PC-3 (cell line): ENCODE measurements around the gene STARD9. TPM values are rescaled to one million over a fixed set of nuclear protein-coding genes. Genes with fewer than 3 reads are reported as not detected.

Source experiments
- ATAC-seq: fragments of 200-7000 bp; cut with Tn5 transposase; 2 replicates; pipeline ENCODE4 v1.9.1; 2020; ENCODE audit warnings: mild to moderate bottlenecking, moderate library complexity
- BruUV-seq: library from RNA; stranded (reverse); fragments of 400-500 nt; replicated peaks from 2 replicates; lab custom pipeline; 2021; lab: Mats Ljungman, UMichigan
- CTCF ChIA-PET: fragments of 300-600 bp; sonication (Branson Sonifier 250); formaldehyde crosslinking; loops from one replicate; lab custom pipeline; 2022; ENCODE audit warnings: antibody characterized with exemption; lab: Charles Lee
- POLR2A ChIA-PET: fragments of 300-600 bp; sonication (Branson Sonifier 250); formaldehyde crosslinking; loops from one replicate; lab custom pipeline; 2022; ENCODE audit warnings: antibody characterized with exemption; ENCODE audit not compliant: unreplicated experiment; lab: Charles Lee
- DNase-seq: peaks from one replicate; pipeline ENCODE4 v3.0.0-alpha.2; 2015
- H2AFZ ChIP-seq: fragments of 300-600 bp; sonication (generic); 2 replicates; pipeline ENCODE4 v1.6.0; 2016; ENCODE audit warnings: antibody characterized with exemption, low read length
- H3F3A ChIP-seq: fragments of 300-600 bp; sonication (generic); one replicate; pipeline ENCODE4 v1.6.0; 2017; ENCODE audit warnings: antibody characterized with exemption, low read length, control low read depth, mild to moderate bottlenecking; ENCODE audit not compliant: unreplicated experiment
- H3K27ac ChIP-seq: fragments of 300-600 bp; sonication (generic); 2 replicates; pipeline ENCODE4 v1.5.1; 2016; ENCODE audit warnings: mild to moderate bottlenecking, low read length
- H3K27me3 ChIP-seq: fragments of 300-600 bp; sonication (generic); 2 replicates; pipeline ENCODE4 v1.6.1; 2016; ENCODE audit warnings: low read length, mixed read lengths
- H3K36me3 ChIP-seq: fragments of 300-600 bp; sonication (generic); 2 replicates; pipeline ENCODE4 v1.6.1; 2016; ENCODE audit warnings: low read depth, mixed run types, low read length, mixed read lengths
- H3K4me1 ChIP-seq: fragments of 300-600 bp; sonication (generic); 2 replicates; pipeline ENCODE4 v1.5.1; 2016; ENCODE audit warnings: low read length; ENCODE audit not compliant: insufficient read depth
- H3K4me2 ChIP-seq: fragments of 300-600 bp; sonication (generic); 2 replicates; pipeline ENCODE4 v1.6.0; 2016; ENCODE audit warnings: low read length
- H3K4me3 ChIP-seq: fragments of 300-600 bp; sonication (generic); 2 replicates; pipeline ENCODE4 v1.5.1; 2016; ENCODE audit warnings: mild to moderate bottlenecking, low read length, mixed read lengths
- H3K79me2 ChIP-seq: fragments of 300-600 bp; sonication (generic); 2 replicates; pipeline ENCODE4 v1.6.1; 2017; ENCODE audit warnings: low read length, mixed read lengths
- H3K9ac ChIP-seq: fragments of 300-600 bp; sonication (generic); 2 replicates; pipeline ENCODE4 v1.6.0; 2016; ENCODE audit warnings: mild to moderate bottlenecking, low read length
- H3K9me2 ChIP-seq: fragments of 300-600 bp; sonication (generic); replicated peaks from 2 replicates; pipeline ENCODE4 v1.6.1; 2016; ENCODE audit warnings: mixed run types, low read length, mixed read lengths
- H3K9me3 ChIP-seq: fragments of 300-600 bp; sonication (generic); 2 replicates; pipeline ENCODE4 v1.6.1; 2016; ENCODE audit warnings: low read length, mixed read lengths
- H4K20me1 ChIP-seq: fragments of 300-600 bp; sonication (generic); 2 replicates; pipeline ENCODE4 v1.6.1; 2016; ENCODE audit warnings: low read length, mixed read lengths
- CTCF ChIP-seq: fragments of 300-600 bp; sonication (generic); conservative IDR thresholded peaks from 2 replicates; pipeline ENCODE4 v1.5.1; 2017; ENCODE audit warnings: antibody characterized with exemption, low read depth, mild to moderate bottlenecking, low read length
- EZH2 ChIP-seq: fragments of 300-600 bp; sonication (generic); IDR thresholded peaks from one replicate; pipeline ENCODE4 v1.6.1; 2017; ENCODE audit warnings: antibody characterized with exemption, mild to moderate bottlenecking, low read length; ENCODE audit not compliant: unreplicated experiment
- EZH2phosphoT487 ChIP-seq: fragments of 300-600 bp; sonication (generic); IDR thresholded peaks from 2 replicates; pipeline ENCODE4 v1.6.1; 2018; ENCODE audit warnings: mild to moderate bottlenecking, antibody characterized with exemption, low read length, borderline replicate concordance
- intact Hi-C: fragments of 100-400 bp; cut with micrococcal nuclease; formaldehyde crosslinking; loops from 2 replicates; pipeline ENCODE4 v1.9.0; 2023
- total RNA-seq: library from RNA; depleted of rRNA; stranded (reverse); fragments of >200 nt; gene quantifications from 2 replicates; pipeline ENCODE4 v1.2.3, GENCODE V29; 2014

The STARD9 gene
- total RNA-seq, 1 experiment from 2014 or later: 5.0 TPM

DNA sequence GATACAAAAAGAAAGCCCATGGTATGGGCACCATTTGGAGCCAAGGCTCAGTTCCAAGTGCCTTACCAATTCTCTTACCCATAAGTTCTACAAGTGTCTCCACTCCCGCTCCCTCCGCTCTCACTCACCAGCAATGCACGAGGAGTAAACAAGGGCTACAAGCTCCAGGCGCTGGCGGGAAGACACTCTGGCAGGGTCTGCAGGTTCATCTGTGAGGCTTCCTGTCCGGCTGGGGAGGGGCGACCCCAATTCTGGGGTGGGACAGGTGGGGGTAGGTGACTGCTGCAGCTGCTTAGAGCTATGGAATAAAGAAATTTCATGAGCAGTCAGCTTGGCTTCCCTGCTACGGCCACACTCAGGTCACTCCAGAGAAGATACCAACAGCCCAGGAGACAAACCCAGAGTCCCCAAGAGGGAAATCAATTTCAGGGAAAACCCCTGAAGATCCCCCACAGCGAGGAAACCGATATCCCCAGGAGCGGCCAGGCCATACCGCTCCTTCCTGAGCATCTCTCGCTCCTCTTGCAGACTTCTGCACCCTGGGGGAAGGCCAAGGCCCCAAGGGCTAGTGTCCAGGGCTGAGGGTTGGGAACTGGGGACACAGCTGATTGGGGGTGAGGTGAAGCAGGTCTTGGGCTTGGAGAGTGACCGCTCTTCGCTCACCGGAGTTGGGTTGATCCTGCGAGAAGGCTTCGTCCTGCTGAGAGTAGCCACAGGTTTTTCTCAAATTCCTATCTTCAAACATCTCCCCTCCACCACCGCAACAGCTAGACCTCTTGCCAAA lies 160.2 kb downstream of the STARD9 start:
- CTCF ChIA-PET: interaction anchor here (1.6 kb wide), 1 partner anchor 191 kb away, joined by 4 read pairs; no protein-coding TSS in a partner anchor
- Histone ChIP-seq H3K9me2 (no peaks in the 10 kb centered on the region), H3K79me2 (peaks cover 22% of the 10 kb centered on the region), H4K20me1 (no peaks in the 10 kb centered on the region), H3K9me3 (no peaks in the 10 kb centered on the region), H3K4me1 (peaks cover 8% of the 10 kb centered on the region), H3K36me3 (peaks cover 34% of the 10 kb centered on the region; the same call in 1 of the 2 replicates), H3K27me3 (no peaks in the 10 kb centered on the region), H3F3A (no peaks in the 10 kb centered on the region), H3K4me2 (peak overlapping the region; percentile 91), H3K27ac (no peak overlapping the region), H3K4me3 (peak overlapping the region; percentile 97), H3K9ac (peak overlapping the region; percentile 81), H2AFZ (0 out of 2 replicates have a peak overlapping the region, but pooled peaks have one; percentile 97)
- TSS peak; percentile 43 for BruUV-seq
- DNase-seq (no peak), ATAC-seq (no peak)
- intact Hi-C loops: no loop called here
- TF ChIP-seq EZH2phosphoT487: no peak
- no peak for TF ChIP-seq CTCF
- no peak for TF ChIP-seq EZH2
- POLR2A ChIA-PET: no interaction called here

DNA sequence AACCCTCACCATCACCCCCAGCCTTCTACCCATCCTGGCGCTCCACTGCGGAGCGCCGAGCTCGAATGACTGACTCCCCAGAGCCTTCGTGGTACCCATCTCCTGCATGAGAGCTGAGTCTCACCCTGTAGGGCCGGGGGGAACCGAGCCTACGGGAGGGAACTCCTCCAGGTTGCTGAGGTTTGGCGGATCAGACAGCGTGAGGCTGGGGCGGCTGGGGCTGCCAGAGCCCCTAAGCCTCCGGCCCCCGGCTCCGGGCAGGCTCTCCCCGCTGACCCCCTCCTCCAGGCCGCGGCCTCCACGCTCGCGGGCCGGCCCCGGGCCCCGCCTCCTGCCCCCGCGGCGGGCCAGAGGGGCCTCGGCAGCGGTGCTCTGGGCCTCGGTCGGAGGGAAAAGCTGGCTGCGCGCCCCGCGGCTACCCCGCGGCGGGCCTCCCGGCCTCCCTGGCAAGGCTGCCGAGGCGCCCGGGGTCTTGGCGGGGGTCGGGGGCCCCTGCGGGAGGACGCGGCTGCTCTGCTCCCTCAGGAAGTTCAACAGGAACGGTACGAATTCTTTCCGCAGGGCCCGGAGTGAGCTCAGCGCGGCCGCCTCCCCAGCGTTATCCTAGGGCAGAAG lies 160.9 kb downstream of the STARD9 start:
- no TSS peak for BruUV-seq
- POLR2A ChIA-PET: no interaction called here
- CTCF ChIA-PET: no interaction called here

More for the DNA sequence above, 160.9 kb downstream of the STARD9 start:
- peaks cover 22% of the 10 kb centered on the region for H3K79me2 ChIP-seq
- H3K36me3 ChIP-seq: peaks cover 31% of the 10 kb centered on the region; the same call in 1 of the 2 replicates
- intact Hi-C loops: no loop called here
- no peak overlapping the region for H3K27ac ChIP-seq
- ATAC-seq (peak; percentile 21), DNase-seq (peak; percentile 7)
- no peaks in the 10 kb centered on the region for H3K27me3 ChIP-seq
- H2AFZ ChIP-seq: peak overlapping the region; percentile 97
- H3K4me1 ChIP-seq: peaks cover 8% of the 10 kb centered on the region
- no peaks in the 10 kb centered on the region for H3F3A ChIP-seq
- peak overlapping the region; percentile 97 for H3K4me3 ChIP-seq
- no peaks in the 10 kb centered on the region for H3K9me3 ChIP-seq
- H3K4me2 ChIP-seq: peak overlapping the region; percentile 91
- H3K9me2 ChIP-seq: no peaks in the 10 kb centered on the region
- TF ChIP-seq CTCF (no peak), EZH2 (no peak)
- H3K9ac ChIP-seq: peak overlapping the region; percentile 81
- H4K20me1 ChIP-seq: no peaks in the 10 kb centered on the region
